A549 (cell line): ENCODE measurements around the gene ZNF423. TPM values are rescaled to one million over a fixed set of nuclear protein-coding genes. Genes with fewer than 3 reads are reported as not detected.

Experiments used
- ATAC-seq, 2 experiments: fragments of 200-7000 bp in 1 of 2; fragments of >200 bp in 1 of 2; cut with Nextera tagmentation in 1 of 2; cut with Tn5 transposase in 1 of 2; 3 replicates each; pipeline versions ENCODE4 v1.8.0 to v1.9.1; 2018 to 2020; ENCODE audit warnings: mild to moderate bottlenecking in 1 of 2, moderate library complexity in 1 of 2
- CTCF ChIA-PET: fragments of 300-600 bp; sonication (Branson Sonifier 250); formaldehyde crosslinking; extraction: SDS; loops from one replicate; lab custom pipeline; 2021; ENCODE audit warnings: antibody characterized with exemption, inconsistent platforms; lab: Yijun Ruan, JAX
- POLR2A ChIA-PET: fragments of 350-600 bp; formaldehyde crosslinking; extraction: SDS; loops from one replicate; lab custom pipeline; 2021; ENCODE audit warnings: antibody characterized with exemption, inconsistent platforms; lab: Yijun Ruan, JAX
- DNase-seq, 2 experiments: peaks; one replicate each; pipeline versions ENCODE4 v3.0.0 to v3.0.0-alpha.2; 2011 to 2016; ENCODE audit warnings: low read depth in 1 of 2, low spot score in 1 of 2
- FAIRE-seq: peaks from 2 replicates; lab custom pipeline; 2011; peaks lifted over from hg19 to GRCh38; lab: Jason Lieb, UNC
- H3K27ac ChIP-seq, 2 experiments: fragments of >200 bp; sonication (Bioruptor Twin); formaldehyde crosslinking; 3 replicates each; pipeline ENCODE4 v1.5.1; 2016 to 2017
- H3K4me1 ChIP-seq: fragments of >200 bp; sonication (Bioruptor Twin); formaldehyde crosslinking; 3 replicates; pipeline ENCODE4 v1.6.1; 2016
- H3K4me2 ChIP-seq: fragments of >200 bp; sonication (Bioruptor Twin); formaldehyde crosslinking; 3 replicates; pipeline ENCODE4 v1.6.1; 2016
- H3K4me3 ChIP-seq: fragments of >200 bp; sonication (Bioruptor Twin); formaldehyde crosslinking; 3 replicates; pipeline ENCODE4 v1.5.1; 2016
- H3K9me3 ChIP-seq: fragments of >200 bp; sonication (Bioruptor Twin); formaldehyde crosslinking; 3 replicates; pipeline ENCODE4 v1.6.1; 2016
- BHLHE40 ChIP-seq: IDR thresholded peaks from 2 replicates; pipeline ENCODE4 v1.6.1; 2012; ENCODE audit warnings: low read depth, low read length, inconsistent platforms
- CBX2 ChIP-seq: fragments of 200-600 bp; sonication (generic); IDR thresholded peaks from 2 replicates; pipeline ENCODE4 v1.6.1; 2016; ENCODE audit warnings: low read depth, mild to moderate bottlenecking, borderline replicate concordance
- CBX8 ChIP-seq: fragments of 200-600 bp; sonication (generic); IDR thresholded peaks from 2 replicates; pipeline ENCODE4 v1.6.1; 2016
- CEBPB ChIP-seq, 2 experiments: fragments of >200 bp in 1 of 2; sonication (Bioruptor Twin) in 1 of 2; formaldehyde crosslinking in 1 of 2; IDR thresholded peaks; 2 replicates each; pipeline ENCODE4 v1.6.1; 2012 to 2016
- EHMT2 ChIP-seq: fragments of 200-600 bp; sonication (generic); IDR thresholded peaks from 2 replicates; pipeline ENCODE4 v1.6.1; 2016; ENCODE audit warnings: antibody characterized with exemption, low read depth, mild to moderate bottlenecking, moderate library complexity
- EP300 ChIP-seq, 2 experiments: fragments of >200 bp; sonication (Bioruptor Twin); formaldehyde crosslinking; IDR thresholded peaks; 2 replicates in 1 of 2; 3 replicates in 1 of 2; pipeline ENCODE4 v1.6.1; 2016 to 2017
- ESRRA ChIP-seq: fragments of 150-350 bp; IDR thresholded peaks from 2 replicates; pipeline ENCODE4 v1.6.1; 2014; ENCODE audit warnings: mild to moderate bottlenecking, low read length, borderline replicate concordance
- HDAC2 ChIP-seq: fragments of 200-600 bp; sonication (generic); IDR thresholded peaks from 2 replicates; pipeline ENCODE4 v1.6.1; 2016
- HEYL ChIP-seq: fragments of 250-450 bp; sonication (Bioruptor Pico); IDR thresholded peaks from 2 replicates; pipeline ENCODE4 v1.8.0; 2021; ENCODE audit warnings: mild to moderate bottlenecking, moderate library complexity
- HOXB5 ChIP-seq: fragments of 250-450 bp; sonication (Bioruptor Pico); IDR thresholded peaks from 2 replicates; pipeline ENCODE4 v1.5.0; 2020; ENCODE audit warnings: mild to moderate bottlenecking, moderate library complexity
- KDM5A ChIP-seq: fragments of 200-600 bp; sonication (generic); IDR thresholded peaks from 2 replicates; pipeline ENCODE4 v1.6.1; 2016; ENCODE audit warnings: antibody characterized with exemption, mild to moderate bottlenecking
- MAFK ChIP-seq: fragments of 450-650 bp; IDR thresholded peaks from 2 replicates; pipeline ENCODE4 v1.6.1; 2014; ENCODE audit not compliant: partially characterized antibody
- NFE2L2 ChIP-seq: fragments of 150-350 bp; conservative IDR thresholded peaks from 2 replicates; pipeline ENCODE4 v1.6.1; 2014; ENCODE audit warnings: low read length
- NR3C1 ChIP-seq: fragments of >200 bp; sonication (Bioruptor Twin); formaldehyde crosslinking; IDR thresholded peaks from 3 replicates; pipeline ENCODE4 v1.6.1; 2017
- PHF8 ChIP-seq: fragments of 200-600 bp; sonication (generic); IDR thresholded peaks from 2 replicates; pipeline ENCODE4 v1.6.1; 2016; ENCODE audit warnings: low read depth, mild to moderate bottlenecking, antibody characterized with exemption, moderate library complexity, borderline replicate concordance
- RAD21 ChIP-seq, 2 experiments: fragments of >200 bp in 1 of 2; sonication (Bioruptor Twin) in 1 of 2; formaldehyde crosslinking in 1 of 2; IDR thresholded peaks in 1 of 2; conservative IDR thresholded peaks in 1 of 2; 2 replicates in 1 of 2; 3 replicates in 1 of 2; pipeline ENCODE4 v1.6.1; 2012 to 2018; ENCODE audit warnings: inconsistent platforms in 1 of 2
- RNF2 ChIP-seq: fragments of 200-600 bp; sonication (generic); IDR thresholded peaks from 2 replicates; pipeline ENCODE4 v1.6.1; 2016; ENCODE audit warnings: low read depth, mild to moderate bottlenecking, antibody characterized with exemption, moderate library complexity, borderline replicate concordance
- ZFP36 ChIP-seq: fragments of 450-650 bp; IDR thresholded peaks from 2 replicates; pipeline ENCODE4 v1.6.1; 2014; ENCODE audit warnings: borderline replicate concordance; ENCODE audit not compliant: partially characterized antibody
- ZNF302 ChIP-seq: fragments of 250-450 bp; sonication (Bioruptor Pico); IDR thresholded peaks from 2 replicates; pipeline ENCODE4 v1.9.0; 2021; ENCODE audit warnings: inconsistent platforms, mild to moderate bottlenecking, moderate library complexity
- ZSCAN20 ChIP-seq: fragments of 250-450 bp; sonication (Bioruptor Pico); IDR thresholded peaks from 2 replicates; pipeline ENCODE4 v1.8.0; 2022; ENCODE audit warnings: mild to moderate bottlenecking, moderate library complexity
- WGBS: methylation state at CpG from one replicate; pipeline ENCODE4 v1.1.6; 2017; ENCODE audit errors: missing lambda C conversion rate; 5-methylcytosine and 5-hydroxymethylcytosine counted together
- polyA plus RNA-seq, 4 experiments: library from polyadenylated mRNA; depleted of rRNA in 3 of 4; stranded (reverse); fragments of >200 nt; fragmentation: RNase III in 1 of 4; extraction: RNeasy Plus Mini Kit Qiagen cat#74134 plus additional on column Dnase treatment in 1 of 4; gene quantifications; 2 replicates in 3 of 4; 3 replicates in 1 of 4; pipeline ENCODE4 v1.2.3, GENCODE V29; 2011 to 2017
- TF ChIP-seq, protein P1 (sequence below): fragments of 150-350 bp; IDR thresholded peaks from 2 replicates; pipeline ENCODE4 v1.6.1; 2014; ENCODE audit warnings: low read depth, mild to moderate bottlenecking, low read length
- TF ChIP-seq, protein P2 (sequence below): fragments of 200-600 bp; sonication (generic); IDR thresholded peaks from 2 replicates; pipeline ENCODE4 v1.6.1; 2016; ENCODE audit warnings: antibody characterized with exemption, mild to moderate bottlenecking, moderate library complexity
- TF ChIP-seq, protein P3 (sequence below): fragments of 250-450 bp; sonication (Bioruptor Pico); IDR thresholded peaks from 2 replicates; pipeline ENCODE4 v1.5.0; 2020; ENCODE audit warnings: low read depth, mild to moderate bottlenecking, moderate library complexity
- TF ChIP-seq, protein P4 (sequence below): fragments of >200 bp; sonication (Bioruptor Twin); formaldehyde crosslinking; IDR thresholded peaks from 3 replicates; pipeline ENCODE4 v1.5.1; 2016

Gene ZNF423
- polyA plus RNA-seq, 2 of the 4 experiments (the other 2 are of a cell fraction), result 0.04 to 0.10 TPM

DNA sequence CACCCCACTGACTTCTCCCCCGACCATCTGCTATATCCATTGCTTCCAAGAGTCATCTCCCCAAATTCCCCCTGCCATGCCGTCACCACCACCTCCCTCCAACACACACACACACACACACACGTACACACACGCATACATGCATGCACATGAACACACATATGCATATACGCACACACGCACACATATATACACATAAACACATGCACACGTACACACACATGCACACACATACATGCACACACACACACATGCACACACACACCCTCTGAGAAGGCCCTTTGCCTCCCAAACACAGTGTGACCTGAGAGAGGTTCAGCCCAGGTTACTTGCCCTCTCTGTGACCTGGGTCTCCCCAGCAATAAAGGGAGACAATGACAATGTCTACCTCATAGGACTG, 95.1 kb downstream of the ZNF423 start:
- WGBS, result 44% methylated on average over 7 of the region's 7 CpGs
- ATAC-seq (no peak), DNase-seq (no peak), FAIRE-seq (no peak)
- Histone ChIP-seq H3K9me3 (no peaks in the 10 kb centered on the region), H3K4me2 (no peak overlapping the region), H3K4me1 (no peaks in the 10 kb centered on the region), H3K27ac (no peak overlapping the region), H3K4me3 (no peak overlapping the region)
- ChIA-PET CTCF (interaction anchor here (1.5 kb wide), 1 partner anchor 15 kb away, joined by 3 read pairs; no protein-coding TSS in a partner anchor), POLR2A (no interaction called here)
- TF ChIP-seq ZFP36, result no peak
- no peak for TF ChIP-seq CEBPB (IDR thresholded peaks at IDR 0.05)
- TF ChIP-seq ESRRA, result no peak
- TF ChIP-seq, protein P1, sequence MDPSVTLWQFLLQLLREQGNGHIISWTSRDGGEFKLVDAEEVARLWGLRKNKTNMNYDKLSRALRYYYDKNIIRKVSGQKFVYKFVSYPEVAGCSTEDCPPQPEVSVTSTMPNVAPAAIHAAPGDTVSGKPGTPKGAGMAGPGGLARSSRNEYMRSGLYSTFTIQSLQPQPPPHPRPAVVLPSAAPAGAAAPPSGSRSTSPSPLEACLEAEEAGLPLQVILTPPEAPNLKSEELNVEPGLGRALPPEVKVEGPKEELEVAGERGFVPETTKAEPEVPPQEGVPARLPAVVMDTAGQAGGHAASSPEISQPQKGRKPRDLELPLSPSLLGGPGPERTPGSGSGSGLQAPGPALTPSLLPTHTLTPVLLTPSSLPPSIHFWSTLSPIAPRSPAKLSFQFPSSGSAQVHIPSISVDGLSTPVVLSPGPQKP, result no peak
- TF ChIP-seq NFE2L2, result no peak

DNA sequence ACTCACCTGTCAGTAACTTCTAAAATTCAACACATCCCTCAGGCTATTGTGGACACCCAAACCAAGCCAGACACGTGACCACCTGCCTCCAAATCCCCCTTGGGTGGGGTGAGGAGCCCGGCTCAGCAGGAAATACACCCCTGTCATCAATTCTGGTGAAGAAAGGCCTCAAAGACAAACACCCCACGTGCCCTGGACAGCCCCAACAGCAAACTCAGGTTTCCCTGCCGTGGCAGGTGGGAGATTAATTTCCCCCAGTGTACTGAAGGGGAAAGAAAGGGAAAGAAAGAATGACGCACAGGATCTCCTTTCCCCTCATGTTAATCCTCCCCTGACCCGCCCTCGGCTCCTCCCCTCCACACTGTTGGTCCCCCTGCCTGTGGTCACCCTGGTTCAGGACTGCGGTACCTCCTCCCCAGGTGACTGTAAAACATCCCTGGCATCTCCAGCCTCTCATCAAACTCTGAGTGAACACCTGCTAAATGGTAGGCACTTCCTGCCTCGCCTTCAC, 98.3 kb downstream of the ZNF423 start:
- WGBS, result 21% methylated on average over 9 of the region's 9 CpGs
- ATAC-seq (no peak), DNase-seq (no peak), FAIRE-seq (no peak)
- Histone ChIP-seq H3K27ac (no peak overlapping the region), H3K4me2 (no peak overlapping the region), H3K9me3 (no peaks in the 10 kb centered on the region), H3K4me1 (no peaks in the 10 kb centered on the region), H3K4me3 (no peak overlapping the region)
- ChIA-PET POLR2A (no interaction called here), CTCF (interaction anchor here (2.1 kb wide), 1 partner anchor 100 kb away, joined by 8 read pairs; no protein-coding TSS in a partner anchor)
- no peak for TF ChIP-seq EP300 (IDR thresholded peaks at IDR 0.05)
- no peak for TF ChIP-seq MAFK
- no peak for TF ChIP-seq HOXB5
- no peak for TF ChIP-seq ZSCAN20 (CRISPR knock-in tag)
- TF ChIP-seq PHF8, result no peak
- TF ChIP-seq HDAC2, result no peak
- no peak for TF ChIP-seq RNF2
- no peak for TF ChIP-seq CBX2
- TF ChIP-seq, protein P2, sequence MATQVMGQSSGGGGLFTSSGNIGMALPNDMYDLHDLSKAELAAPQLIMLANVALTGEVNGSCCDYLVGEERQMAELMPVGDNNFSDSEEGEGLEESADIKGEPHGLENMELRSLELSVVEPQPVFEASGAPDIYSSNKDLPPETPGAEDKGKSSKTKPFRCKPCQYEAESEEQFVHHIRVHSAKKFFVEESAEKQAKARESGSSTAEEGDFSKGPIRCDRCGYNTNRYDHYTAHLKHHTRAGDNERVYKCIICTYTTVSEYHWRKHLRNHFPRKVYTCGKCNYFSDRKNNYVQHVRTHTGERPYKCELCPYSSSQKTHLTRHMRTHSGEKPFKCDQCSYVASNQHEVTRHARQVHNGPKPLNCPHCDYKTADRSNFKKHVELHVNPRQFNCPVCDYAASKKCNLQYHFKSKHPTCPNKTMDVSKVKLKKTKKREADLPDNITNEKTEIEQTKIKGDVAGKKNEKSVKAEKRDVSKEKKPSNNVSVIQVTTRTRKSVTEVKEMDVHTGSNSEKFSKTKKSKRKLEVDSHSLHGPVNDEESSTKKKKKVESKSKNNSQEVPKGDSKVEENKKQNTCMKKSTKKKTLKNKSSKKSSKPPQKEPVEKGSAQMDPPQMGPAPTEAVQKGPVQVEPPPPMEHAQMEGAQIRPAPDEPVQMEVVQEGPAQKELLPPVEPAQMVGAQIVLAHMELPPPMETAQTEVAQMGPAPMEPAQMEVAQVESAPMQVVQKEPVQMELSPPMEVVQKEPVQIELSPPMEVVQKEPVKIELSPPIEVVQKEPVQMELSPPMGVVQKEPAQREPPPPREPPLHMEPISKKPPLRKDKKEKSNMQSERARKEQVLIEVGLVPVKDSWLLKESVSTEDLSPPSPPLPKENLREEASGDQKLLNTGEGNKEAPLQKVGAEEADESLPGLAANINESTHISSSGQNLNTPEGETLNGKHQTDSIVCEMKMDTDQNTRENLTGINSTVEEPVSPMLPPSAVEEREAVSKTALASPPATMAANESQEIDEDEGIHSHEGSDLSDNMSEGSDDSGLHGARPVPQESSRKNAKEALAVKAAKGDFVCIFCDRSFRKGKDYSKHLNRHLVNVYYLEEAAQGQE, result no peak
- no peak for TF ChIP-seq BHLHE40
- no peak for TF ChIP-seq HEYL
- TF ChIP-seq, protein P3, sequence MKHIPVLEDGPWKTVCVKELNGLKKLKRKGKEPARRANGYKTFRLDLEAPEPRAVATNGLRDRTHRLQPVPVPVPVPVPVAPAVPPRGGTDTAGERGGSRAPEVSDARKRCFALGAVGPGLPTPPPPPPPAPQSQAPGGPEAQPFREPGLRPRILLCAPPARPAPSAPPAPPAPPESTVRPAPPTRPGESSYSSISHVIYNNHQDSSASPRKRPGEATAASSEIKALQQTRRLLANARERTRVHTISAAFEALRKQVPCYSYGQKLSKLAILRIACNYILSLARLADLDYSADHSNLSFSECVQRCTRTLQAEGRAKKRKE (CRISPR knock-in tag), result no peak
- no peak for TF ChIP-seq RAD21 (conservative IDR thresholded peaks at IDR 0.05 in 1 of 2, IDR thresholded peaks at IDR 0.05 in 1 of 2)
- no peak for TF ChIP-seq ESRRA
- TF ChIP-seq ZNF302 (CRISPR knock-in tag), result no peak
- TF ChIP-seq NR3C1, result no peak
- no peak for TF ChIP-seq EHMT2
- TF ChIP-seq CBX8, result no peak
- TF ChIP-seq KDM5A, result no peak
- TF ChIP-seq, protein P4, sequence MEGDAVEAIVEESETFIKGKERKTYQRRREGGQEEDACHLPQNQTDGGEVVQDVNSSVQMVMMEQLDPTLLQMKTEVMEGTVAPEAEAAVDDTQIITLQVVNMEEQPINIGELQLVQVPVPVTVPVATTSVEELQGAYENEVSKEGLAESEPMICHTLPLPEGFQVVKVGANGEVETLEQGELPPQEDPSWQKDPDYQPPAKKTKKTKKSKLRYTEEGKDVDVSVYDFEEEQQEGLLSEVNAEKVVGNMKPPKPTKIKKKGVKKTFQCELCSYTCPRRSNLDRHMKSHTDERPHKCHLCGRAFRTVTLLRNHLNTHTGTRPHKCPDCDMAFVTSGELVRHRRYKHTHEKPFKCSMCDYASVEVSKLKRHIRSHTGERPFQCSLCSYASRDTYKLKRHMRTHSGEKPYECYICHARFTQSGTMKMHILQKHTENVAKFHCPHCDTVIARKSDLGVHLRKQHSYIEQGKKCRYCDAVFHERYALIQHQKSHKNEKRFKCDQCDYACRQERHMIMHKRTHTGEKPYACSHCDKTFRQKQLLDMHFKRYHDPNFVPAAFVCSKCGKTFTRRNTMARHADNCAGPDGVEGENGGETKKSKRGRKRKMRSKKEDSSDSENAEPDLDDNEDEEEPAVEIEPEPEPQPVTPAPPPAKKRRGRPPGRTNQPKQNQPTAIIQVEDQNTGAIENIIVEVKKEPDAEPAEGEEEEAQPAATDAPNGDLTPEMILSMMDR, result no peak
